Smooth muscle cell (in vitro differentiated cells): Measurements from ENCODE around the gene TAC4. TPM values are rescaled to one million over a fixed set of nuclear protein-coding genes. Genes with fewer than 3 reads are reported as not detected.
A peak's percentile ranks its signal among the peaks of the same experiment; 100 is the strongest.

Source experiments
- DNase-seq: peaks from one replicate; lab custom pipeline; 2025; ENCODE audit not compliant: unreplicated experiment; lab: John Stamatoyannopoulos, UW
- H2AFZ ChIP-seq: fragments of 200-600 bp; sonication (generic); 2 replicates; pipeline ENCODE4 v1.6.0; 2016; ENCODE audit warnings: antibody characterized with exemption, low read depth, mild to moderate bottlenecking
- H3F3A ChIP-seq: fragments of 200-600 bp; sonication (generic); 2 replicates; pipeline ENCODE4 v1.6.0; 2017; ENCODE audit warnings: antibody characterized with exemption, low read depth
- H3K27ac ChIP-seq: fragments of 200-600 bp; sonication (generic); 2 replicates; pipeline ENCODE4 v1.5.1; 2016; ENCODE audit warnings: low read depth, mild to moderate bottlenecking
- H3K27me3 ChIP-seq: fragments of 200-600 bp; sonication (generic); 2 replicates; pipeline ENCODE4 v1.6.1; 2016; ENCODE audit warnings: low read depth, mild to moderate bottlenecking
- H3K36me3 ChIP-seq: fragments of 200-600 bp; sonication (generic); 2 replicates; pipeline ENCODE4 v1.5.1; 2016; ENCODE audit warnings: low read depth
- H3K4me1 ChIP-seq: fragments of 200-600 bp; sonication (generic); 2 replicates; pipeline ENCODE4 v1.5.1; 2016; ENCODE audit warnings: low read depth
- H3K4me2 ChIP-seq: fragments of 200-600 bp; sonication (generic); 2 replicates; pipeline ENCODE4 v1.6.0; 2016; ENCODE audit warnings: mild to moderate bottlenecking
- H3K4me3 ChIP-seq: fragments of 200-600 bp; sonication (generic); 2 replicates; pipeline ENCODE4 v1.5.1; 2016; ENCODE audit warnings: mild to moderate bottlenecking
- H3K79me2 ChIP-seq: fragments of 200-600 bp; sonication (generic); 2 replicates; pipeline ENCODE4 v1.6.0; 2016; ENCODE audit warnings: low read depth, mild to moderate bottlenecking
- H3K9ac ChIP-seq: fragments of 200-600 bp; sonication (generic); 2 replicates; pipeline ENCODE4 v1.6.0; 2016; ENCODE audit warnings: low read depth
- H3K9me3 ChIP-seq: fragments of 200-600 bp; sonication (generic); replicated peaks from 2 replicates; pipeline ENCODE4 v1.5.1; 2016; ENCODE audit warnings: low read depth
- H4K20me1 ChIP-seq: fragments of 200-600 bp; sonication (generic); 2 replicates; pipeline ENCODE4 v1.6.0; 2016; ENCODE audit warnings: low read depth
- CTCF ChIP-seq: fragments of 200-600 bp; sonication (generic); IDR thresholded peaks from 2 replicates; pipeline ENCODE4 v1.5.1; 2017; ENCODE audit warnings: borderline replicate concordance, mild to moderate bottlenecking, antibody characterized with exemption; ENCODE audit not compliant: insufficient read depth, poor library complexity, severe bottlenecking
- WGBS: methylation state at CpG from one replicate; pipeline ENCODE4 v1.1.7; 2016; ENCODE audit warnings: low lambda C conversion rate; 5-methylcytosine and 5-hydroxymethylcytosine counted together
- polyA plus RNA-seq: library from polyadenylated mRNA; unstranded; fragments of >200 nt; fragmentation: Nextera tagmentation; extraction: Ambion mirVana; gene quantifications from 2 replicates; pipeline ENCODE4 v1.2.1, GENCODE V29; 2016
- total RNA-seq: library from RNA; depleted of rRNA; stranded (reverse); fragments of >200 nt; gene quantifications from 2 replicates; pipeline ENCODE4 v1.2.3, GENCODE V29; 2014

The TAC4 gene
- total and polyA plus RNA-seq, 2 experiments from 2014 or later: not detected

GRCh38 chr17:49853470-49854015, 5.7 kb upstream of the TAC4 start:
- Histone ChIP-seq H3F3A (no peaks in the 10 kb centered on the region), H3K27ac (no peak overlapping the region), H3K9me3 (no peaks in the 10 kb centered on the region), H3K4me3 (no peak overlapping the region), H3K4me1 (peaks cover 5% of the 10 kb centered on the region), H3K36me3 (no peaks in the 10 kb centered on the region), H3K27me3 (no peaks in the 10 kb centered on the region), H3K9ac (no peak overlapping the region), H4K20me1 (no peaks in the 10 kb centered on the region), H3K79me2 (no peaks in the 10 kb centered on the region), H3K4me2 (no peak overlapping the region), H2AFZ (no peak overlapping the region)
- TF ChIP-seq CTCF: no peak
- WGBS: 78% methylated on average over 10 of the region's 10 CpGs
- no peak for DNase-seq

GRCh38 chr17:49851387-49852291, 3.8 kb upstream of the TAC4 start:
- H3K4me1 ChIP-seq: peaks cover 5% of the 10 kb centered on the region
- no peaks in the 10 kb centered on the region for H3K9me3 ChIP-seq
- peak overlapping the region; percentile 57 for H3K4me3 ChIP-seq
- no peak overlapping the region for H3K9ac ChIP-seq
- peak; percentile 22 for DNase-seq
- H3F3A ChIP-seq: no peaks in the 10 kb centered on the region
- H2AFZ ChIP-seq: no peak overlapping the region
- peak; percentile 66 for TF ChIP-seq CTCF
- H3K36me3 ChIP-seq: no peaks in the 10 kb centered on the region
- H3K4me2 ChIP-seq: peak overlapping the region; percentile 91
- H3K27ac ChIP-seq: no peak overlapping the region
- no peaks in the 10 kb centered on the region for H4K20me1 ChIP-seq
- H3K27me3 ChIP-seq: no peaks in the 10 kb centered on the region
- 12% methylated on average over 37 of the region's 55 CpGs for WGBS
- H3K79me2 ChIP-seq: no peaks in the 10 kb centered on the region

- H3K4me1 ChIP-seq: peaks cover 5% of the 10 kb centered on the region
- no peak overlapping the region for H3K9ac ChIP-seq
- H3F3A ChIP-seq: no peaks in the 10 kb centered on the region
- no peaks in the 10 kb centered on the region for H3K9me3 ChIP-seq
- no peaks in the 10 kb centered on the region for H3K79me2 ChIP-seq
- WGBS: 1% methylated on average over 36 of the region's 61 CpGs
- peak overlapping the region; percentile 91 for H3K4me2 ChIP-seq
- no peak overlapping the region for H2AFZ ChIP-seq
- peak overlapping the region; percentile 57 for H3K4me3 ChIP-seq
- H3K27ac ChIP-seq: no peak overlapping the region
- no peak for DNase-seq
- H3K27me3 ChIP-seq: no peaks in the 10 kb centered on the region
- TF ChIP-seq CTCF: no peak
- H4K20me1 ChIP-seq: no peaks in the 10 kb centered on the region
- H3K36me3 ChIP-seq: no peaks in the 10 kb centered on the region
Measured at GRCh38 chr17:49850772-49851386, 3.0 kb upstream of the TAC4 start.
